Measurements from ENCODE around the gene FAU. TPM values are rescaled to one million over a fixed set of nuclear protein-coding genes. Genes with fewer than 3 reads are reported as not detected.

The FAU gene
- total RNA-seq: 1,000 to 10,000 TPM; 1,487 to 1,501 TPM
- 1,000 to 10,000 TPM; 1,097 to 1,366 (median 1,350) TPM for polyA plus RNA-seq
- total RNA-seq: 256 to 419 (median 323) reads per million in 6 experiments

- no peaks in the 10 kb centered on the region for H3K9me3 Mint-ChIP-seq
- H3K36me3 Mint-ChIP-seq: peaks cover 3 to 66% (median 6%) of the 10 kb centered on the region in 3 donors
- DNase-seq: peak; percentile 89 to 99 (median 98)
- no peaks in the 10 kb centered on the region for H3K27me3 Mint-ChIP-seq
- ATAC-seq: peak; percentile 80 to 83
- peaks cover 16 to 54% (median 41%) of the 10 kb centered on the region in 4 donors for H3K4me1 Mint-ChIP-seq
- POLR2A ChIA-PET: interaction anchor here (0.5 to 7.5 kb wide), 34 partner anchors 9 to 776 kb away, joined by 3 to 135 read pairs (median 5); partner anchors contain the start of genes ARL2, CAPN1, CDCA5 and DPF2
- H3K4me3 Mint-ChIP-seq: peak within 1 kb of the TSS; percentile 96 to 100 (median 98)
- peak within 1 kb of the TSS; percentile 98 to 100 (median 100) for H3K27ac Mint-ChIP-seq
Measured at GRCh38 chr11:65121865-65122696, at the start of gene FAU, which contains the start of gene MRPL49. FAU (minus strand) TSS chr11:65122134; CDS start chr11:65121813, 321 bp downstream. MRPL49 (plus strand) TSS chr11:65122321; CDS start chr11:65122347, 26 bp downstream.

GRCh38 chr11:65170058-65170534, 48.2 kb upstream of the FAU start, which contains the start of gene SPDYC:
SPDYC (plus strand) TSS chr11:65170233; CDS start chr11:65171358, 1,125 bp downstream.
- ATAC-seq: no peak
- H3K27me3 Mint-ChIP-seq: no peaks in the 10 kb centered on the region

GRCh38 chr11:65169164-65169641, 47.3 kb upstream of the FAU start:
- Mint-ChIP-seq H3K27ac (peak overlapping the region in 5 of 10 donors; percentile 47 to 71 (median 63)), H3K36me3 (no peaks in the 10 kb centered on the region), H3K27me3 (no peaks in the 10 kb centered on the region), H3K4me1 (peaks cover 0 to 10% (median under 1%) of the 10 kb centered on the region in 4 donors), H3K4me3 (no peak overlapping the region), H3K9me3 (no peaks in the 10 kb centered on the region)
- POLR2A ChIA-PET: no interaction called here
- ATAC-seq: no peak
- no peak for DNase-seq

More at GRCh38 chr11:65170058-65170534, 48.2 kb upstream of the FAU start, which contains the start of gene SPDYC:
- no peak for DNase-seq
- H3K9me3 Mint-ChIP-seq: no peaks in the 10 kb centered on the region
- H3K4me3 Mint-ChIP-seq: no peak within 1 kb of the TSS
- POLR2A ChIA-PET: no interaction called here
- no peaks in the 10 kb centered on the region for H3K36me3 Mint-ChIP-seq
- peak within 1 kb of the TSS in 5 of 10 donors; percentile 47 to 71 (median 63) for H3K27ac Mint-ChIP-seq
- H3K4me1 Mint-ChIP-seq: peaks cover 0 to 10% (median 0%) of the 10 kb centered on the region in 4 donors

GRCh38 chr11:65167656-65168055, 45.7 kb upstream of the FAU start:
- no peak overlapping the region for H3K4me3 Mint-ChIP-seq
- no peaks in the 10 kb centered on the region for H3K27me3 Mint-ChIP-seq
- no peak overlapping the region for H3K27ac Mint-ChIP-seq
- H3K36me3 Mint-ChIP-seq: no peaks in the 10 kb centered on the region
- peaks cover 0 to 10% (median under 1%) of the 10 kb centered on the region in 4 donors for H3K4me1 Mint-ChIP-seq
- DNase-seq (no peak), ATAC-seq (no peak)
- H3K9me3 Mint-ChIP-seq: no peaks in the 10 kb centered on the region
- POLR2A ChIA-PET: no interaction called here

- Mint-ChIP-seq H3K36me3 (no peaks in the 10 kb centered on the region), H3K27me3 (no peaks in the 10 kb centered on the region), H3K9me3 (no peaks in the 10 kb centered on the region), H3K4me3 (no peak overlapping the region), H3K27ac (no peak overlapping the region), H3K4me1 (peaks cover 0 to 10% (median under 1%) of the 10 kb centered on the region in 4 donors)
- no peak for ATAC-seq
- no peak for DNase-seq
- POLR2A ChIA-PET: no interaction called here
Measured at GRCh38 chr11:65166893-65167292, 45.0 kb upstream of the FAU start.

- no peaks in the 10 kb centered on the region for H3K36me3 Mint-ChIP-seq
- no peaks in the 10 kb centered on the region for H3K9me3 Mint-ChIP-seq
- H3K4me3 Mint-ChIP-seq: no peak overlapping the region
- ATAC-seq (no peak), DNase-seq (no peak)
- POLR2A ChIA-PET: interaction anchor here (0.7 kb wide), 2 partner anchors 79 to 126 kb away, joined by 3 read pairs; no protein-coding TSS in a partner anchor
- H3K27me3 Mint-ChIP-seq: no peaks in the 10 kb centered on the region
- peak overlapping the region in 1 of 10 donors; percentile 32 for H3K27ac Mint-ChIP-seq
- H3K4me1 Mint-ChIP-seq: peaks cover 0 to 10% (median under 1%) of the 10 kb centered on the region in 4 donors
Measured at GRCh38 chr11:65165410-65166317, 43.7 kb upstream of the FAU start.

- no peak for ATAC-seq
- Mint-ChIP-seq H3K27me3 (no peaks in the 10 kb centered on the region), H3K9me3 (no peaks in the 10 kb centered on the region), H3K36me3 (no peaks in the 10 kb centered on the region), H3K4me1 (peaks cover 0 to 3% (median under 1%) of the 10 kb centered on the region in 4 donors), H3K27ac (no peak overlapping the region), H3K4me3 (no peak overlapping the region)
- POLR2A ChIA-PET: no interaction called here
- DNase-seq: no peak
Measured at GRCh38 chr11:65163684-65164083, 41.8 kb upstream of the FAU start.

- DNase-seq (no peak), ATAC-seq (no peak)
- Mint-ChIP-seq H3K9me3 (no peaks in the 10 kb centered on the region), H3K4me3 (no peak overlapping the region), H3K27me3 (no peaks in the 10 kb centered on the region), H3K27ac (no peak overlapping the region), H3K36me3 (no peaks in the 10 kb centered on the region), H3K4me1 (peaks cover 0 to 2% (median 0%) of the 10 kb centered on the region in 4 donors)
- POLR2A ChIA-PET: no interaction called here
Measured at GRCh38 chr11:65160643-65161042, 38.7 kb upstream of the FAU start.

GRCh38 chr11:65159012-65159411, 37.1 kb upstream of the FAU start:
- Mint-ChIP-seq H3K27me3 (no peaks in the 10 kb centered on the region), H3K27ac (no peak overlapping the region), H3K4me3 (no peak overlapping the region), H3K4me1 (no peaks in the 10 kb centered on the region), H3K36me3 (no peaks in the 10 kb centered on the region), H3K9me3 (no peaks in the 10 kb centered on the region)
- ATAC-seq (no peak), DNase-seq (no peak)
- POLR2A ChIA-PET: no interaction called here

GRCh38 chr11:65157336-65157735, 35.4 kb upstream of the FAU start:
- Mint-ChIP-seq H3K27ac (peak overlapping the region in 1 of 10 donors; percentile 18), H3K27me3 (peaks cover 0 to 3% (median 0%) of the 10 kb centered on the region in 5 donors), H3K36me3 (no peaks in the 10 kb centered on the region), H3K4me3 (no peak overlapping the region), H3K9me3 (no peaks in the 10 kb centered on the region), H3K4me1 (peaks cover 0 to 1% (median 0%) of the 10 kb centered on the region in 4 donors)
- POLR2A ChIA-PET: no interaction called here
- ATAC-seq (no peak), DNase-seq (no peak)

- H3K27me3 Mint-ChIP-seq: peaks cover 0 to 3% (median 0%) of the 10 kb centered on the region in 5 donors
- H3K9me3 Mint-ChIP-seq: no peaks in the 10 kb centered on the region
- ATAC-seq (no peak), DNase-seq (no peak)
- peak overlapping the region in 1 of 10 donors; percentile 18 for H3K27ac Mint-ChIP-seq
- peaks cover 0 to 5% (median 0%) of the 10 kb centered on the region in 4 donors for H3K4me1 Mint-ChIP-seq
- H3K36me3 Mint-ChIP-seq: no peaks in the 10 kb centered on the region
- POLR2A ChIA-PET: interaction anchor here (1.0 to 1.2 kb wide), 2 partner anchors 22 to 25 kb away, joined by 3 read pairs; partner anchors contain the start of gene CAPN1
- H3K4me3 Mint-ChIP-seq: no peak overlapping the region
Measured at GRCh38 chr11:65156926-65157325, 35.0 kb upstream of the FAU start.

- ATAC-seq (no peak), DNase-seq (no peak)
- Mint-ChIP-seq H3K27ac (no peak overlapping the region), H3K4me3 (no peak overlapping the region), H3K27me3 (peaks cover 0 to 5% (median 2%) of the 10 kb centered on the region in 5 donors), H3K4me1 (peaks cover 0 to 6% (median under 1%) of the 10 kb centered on the region in 4 donors), H3K36me3 (no peaks in the 10 kb centered on the region), H3K9me3 (no peaks in the 10 kb centered on the region)
- POLR2A ChIA-PET: interaction anchor here (1.0 to 1.2 kb wide), 2 partner anchors 21 to 25 kb away, joined by 3 read pairs; partner anchors contain the start of gene CAPN1
Measured at GRCh38 chr11:65156256-65156655, 34.3 kb upstream of the FAU start.

Measured in naive thymus-derived CD8-positive, alpha-beta T cell (primary cell).